GM19240 (cell line): ENCODE measurements around the gene TPCN2.
A peak's percentile ranks its signal among the peaks of the same experiment; 100 is the strongest.

Source experiments
- DNase-seq: peaks from one replicate; pipeline ENCODE4 v3.0.0; 2011; ENCODE audit warnings: low spot score; ENCODE audit not compliant: insufficient read length

TPCN2 gene

DNA sequence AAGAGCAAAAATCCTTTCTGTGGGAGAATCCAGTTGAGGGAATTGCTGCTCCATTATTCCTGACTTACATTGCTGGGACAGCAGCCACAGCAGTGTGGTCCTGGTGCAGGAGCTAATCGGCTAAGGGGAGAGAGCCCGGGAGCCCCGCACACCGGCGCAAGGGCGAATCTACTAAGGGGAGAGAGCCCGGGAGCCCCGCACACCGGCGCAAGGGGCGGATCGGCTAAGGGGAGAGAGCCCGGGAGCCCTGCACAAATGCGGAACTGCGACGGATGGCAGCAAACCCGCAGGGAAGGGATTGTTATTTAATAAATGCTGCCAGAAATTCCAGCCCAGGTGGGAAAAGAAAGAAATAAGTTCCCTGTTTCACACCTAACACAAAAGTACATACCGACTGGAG, 43.5 kb downstream of the TPCN2 start:
- no peak for DNase-seq

DNA sequence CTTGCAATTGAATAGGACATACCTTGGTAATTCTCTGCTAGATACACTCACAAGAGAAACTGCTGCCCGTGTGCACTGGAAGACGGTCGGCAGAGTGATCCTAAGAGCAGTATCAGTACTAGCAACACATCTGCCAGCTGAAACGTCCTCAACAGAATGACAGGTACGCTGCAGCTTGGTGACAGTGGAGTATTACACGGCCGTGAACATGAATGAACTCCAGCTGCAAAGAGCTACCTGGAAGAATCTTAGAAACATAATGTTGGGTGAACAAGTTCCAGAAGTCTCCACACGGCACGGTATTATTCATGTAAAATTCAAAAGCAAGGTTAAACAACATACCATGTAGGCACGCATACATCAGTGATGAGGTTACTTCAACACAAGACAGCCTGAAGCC, 44.4 kb downstream of the TPCN2 start:
- DNase-seq, result no peak

DNA sequence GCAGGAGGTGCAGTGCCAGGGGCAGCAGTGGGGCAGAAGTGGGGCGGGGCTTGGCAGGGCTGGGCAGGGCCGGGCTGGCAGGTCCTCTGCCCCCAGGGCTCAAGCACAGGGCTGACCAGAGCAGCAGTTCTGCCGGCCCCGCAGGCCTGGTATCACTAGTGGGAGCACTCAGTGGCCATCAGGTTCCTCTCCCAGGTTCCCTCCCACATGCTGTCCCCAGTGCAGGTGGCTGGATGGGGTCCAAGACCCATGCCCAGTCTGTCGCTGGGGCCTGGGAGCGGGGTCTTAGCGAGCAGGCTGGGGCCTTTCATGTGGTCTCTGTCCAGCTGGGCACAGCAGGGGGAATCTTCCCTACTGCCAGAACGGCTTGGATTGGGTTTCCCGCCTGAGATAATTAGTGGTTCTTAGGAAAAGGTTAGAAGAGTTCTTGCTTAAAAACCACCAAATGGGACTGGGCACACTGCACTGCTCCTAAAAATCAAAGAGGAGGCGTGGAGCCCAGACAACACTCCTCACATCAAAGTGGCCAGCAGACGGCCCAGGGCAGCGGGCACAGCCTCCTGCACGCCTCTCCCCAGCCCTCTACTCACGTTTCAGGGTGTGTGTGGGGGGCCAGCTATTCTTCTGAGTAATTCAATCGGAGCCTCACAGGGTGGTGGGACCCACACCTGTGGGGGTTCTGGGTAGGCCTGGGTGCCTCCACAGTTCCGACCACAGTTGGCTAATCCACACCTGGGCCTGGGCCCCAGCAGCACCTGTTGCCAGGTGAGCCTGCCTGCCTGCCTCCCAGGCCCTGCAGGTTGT, 45.6 kb downstream of the TPCN2 start:
- no peak for DNase-seq

DNA sequence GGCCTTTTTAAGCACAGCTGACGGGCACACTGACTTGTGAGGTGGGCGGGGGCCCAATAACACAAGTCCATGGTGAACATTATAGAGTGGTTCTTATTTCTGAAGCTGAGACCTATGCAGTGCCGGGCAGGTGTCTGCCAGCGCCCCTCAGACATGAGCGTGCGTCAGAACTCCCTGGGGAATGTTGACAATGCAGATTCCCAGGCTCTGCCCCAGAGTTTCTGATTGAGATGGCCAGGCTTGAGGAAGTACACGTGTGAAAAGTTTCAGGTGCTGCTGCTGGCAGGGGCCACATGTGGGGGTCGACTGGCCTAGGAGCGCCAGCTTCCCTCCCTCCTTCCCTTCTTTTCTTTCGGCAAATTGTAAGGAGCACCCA, 46.2 kb downstream of the TPCN2 start:
- DNase-seq, result no peak

DNA sequence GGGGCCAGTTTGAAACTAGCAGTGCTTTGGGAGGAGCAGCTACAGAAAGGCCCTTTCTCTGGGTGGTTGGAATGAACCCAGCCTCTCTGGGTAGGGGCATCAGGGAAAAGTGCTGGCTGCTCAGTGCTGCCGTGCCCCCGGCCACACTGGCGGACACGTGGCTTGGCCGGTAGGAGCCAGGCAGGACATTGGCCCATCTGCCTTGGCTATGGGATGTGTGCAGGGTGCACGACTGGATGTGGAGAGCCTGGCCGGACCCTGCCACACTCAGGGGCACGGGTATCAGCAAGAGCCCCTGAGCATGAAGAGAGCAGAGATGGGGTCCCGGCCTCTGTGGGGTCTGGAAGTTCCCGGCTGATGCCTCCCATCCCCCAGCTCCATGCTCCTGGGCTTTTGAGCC, 46.6 kb downstream of the TPCN2 start:
- no peak for DNase-seq

DNA sequence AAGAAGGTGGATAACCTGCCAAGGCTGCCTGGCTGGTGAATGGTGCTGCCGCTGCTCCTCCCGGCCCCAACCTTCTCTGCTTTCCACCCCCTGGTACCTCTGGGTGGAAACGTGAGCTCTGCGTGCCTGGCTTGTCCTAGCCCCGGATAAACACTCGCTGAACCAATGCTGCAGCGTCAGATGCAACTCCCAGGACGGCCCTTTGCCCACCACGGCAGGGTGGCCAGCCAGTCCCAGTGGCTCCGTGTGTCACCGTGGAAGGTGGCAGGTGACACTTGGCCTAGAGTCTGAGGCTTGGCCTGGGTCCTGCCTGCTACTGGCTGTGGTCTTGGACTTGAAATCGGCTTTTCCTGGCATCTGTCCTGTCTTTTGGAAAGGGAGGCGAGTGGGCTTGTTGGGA, 47.7 kb downstream of the TPCN2 start:
- no peak for DNase-seq

DNA sequence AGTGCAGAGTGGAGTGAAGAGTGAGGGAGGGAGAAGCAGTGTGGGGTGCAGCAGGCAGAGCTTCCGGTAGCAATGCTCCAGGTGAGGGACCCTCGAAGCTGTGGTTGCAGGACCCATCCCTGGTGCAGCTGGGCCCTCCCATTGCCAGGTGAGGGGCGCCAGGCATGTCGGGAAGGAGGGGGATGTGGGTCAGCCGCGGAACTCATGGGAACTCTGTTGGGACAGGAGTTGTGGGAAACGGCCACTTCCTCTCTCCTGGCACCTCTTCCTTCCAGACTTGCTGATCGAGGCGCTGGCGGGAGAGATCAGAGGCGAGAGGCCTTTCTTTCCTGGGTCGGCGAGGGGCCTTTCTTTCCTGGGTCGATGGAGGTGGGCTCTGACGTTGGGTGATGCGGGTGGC, 48.5 kb downstream of the TPCN2 start:
- no peak for DNase-seq

DNA sequence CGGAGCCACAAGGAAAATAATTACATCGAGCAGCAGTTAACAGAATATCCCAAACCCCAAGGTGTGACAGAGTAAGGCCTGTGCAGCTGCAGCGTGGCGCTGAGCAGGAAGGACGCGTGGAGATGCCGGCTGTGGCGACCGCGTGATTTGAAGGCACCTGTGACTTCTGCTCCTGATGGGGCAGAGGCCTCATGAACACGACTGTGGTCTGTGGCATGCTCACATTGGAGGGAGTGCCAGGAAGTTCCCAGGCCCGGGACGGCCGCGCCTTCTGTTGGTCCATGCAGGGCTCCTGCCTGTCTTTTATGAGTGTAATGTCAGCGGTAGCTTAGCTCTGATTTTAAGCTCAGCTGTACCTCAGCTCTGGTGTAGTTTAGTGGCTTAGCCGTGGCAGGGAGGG, 50.4 kb downstream of the TPCN2 start:
- no peak for DNase-seq

DNA sequence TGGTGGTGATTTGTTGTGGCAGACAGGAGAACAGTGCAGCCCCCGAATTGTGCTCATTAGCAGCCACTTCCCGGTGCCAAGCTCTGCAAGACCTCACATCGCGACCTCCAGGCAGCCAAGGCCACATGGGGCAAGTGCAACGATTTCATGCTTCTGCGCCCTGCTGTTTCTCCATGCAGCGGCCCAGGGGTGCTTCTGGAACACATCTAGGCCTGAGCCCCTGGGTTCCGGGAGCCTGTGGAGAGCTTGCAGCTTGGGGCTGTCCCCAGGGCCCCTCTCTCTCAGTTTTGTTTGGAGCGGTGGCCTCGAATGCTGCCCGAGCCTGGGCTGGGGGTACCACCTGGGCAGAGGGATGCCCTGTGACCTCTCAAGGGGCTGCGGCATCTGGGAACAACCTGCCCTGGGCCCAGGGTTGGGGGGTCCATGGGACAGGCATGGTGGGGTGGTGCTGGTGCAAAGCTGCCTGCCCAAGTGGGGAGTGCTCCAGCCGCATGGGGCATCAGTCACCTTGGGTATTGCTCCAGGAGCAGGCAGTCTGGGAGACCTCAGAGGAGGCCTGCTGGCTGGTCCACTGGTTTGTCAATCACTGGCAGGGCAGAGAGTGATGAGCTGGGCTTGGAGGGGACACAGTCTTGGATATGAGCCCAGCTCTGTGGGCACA, 51.9 kb downstream of the TPCN2 start:
- no peak for DNase-seq

DNA sequence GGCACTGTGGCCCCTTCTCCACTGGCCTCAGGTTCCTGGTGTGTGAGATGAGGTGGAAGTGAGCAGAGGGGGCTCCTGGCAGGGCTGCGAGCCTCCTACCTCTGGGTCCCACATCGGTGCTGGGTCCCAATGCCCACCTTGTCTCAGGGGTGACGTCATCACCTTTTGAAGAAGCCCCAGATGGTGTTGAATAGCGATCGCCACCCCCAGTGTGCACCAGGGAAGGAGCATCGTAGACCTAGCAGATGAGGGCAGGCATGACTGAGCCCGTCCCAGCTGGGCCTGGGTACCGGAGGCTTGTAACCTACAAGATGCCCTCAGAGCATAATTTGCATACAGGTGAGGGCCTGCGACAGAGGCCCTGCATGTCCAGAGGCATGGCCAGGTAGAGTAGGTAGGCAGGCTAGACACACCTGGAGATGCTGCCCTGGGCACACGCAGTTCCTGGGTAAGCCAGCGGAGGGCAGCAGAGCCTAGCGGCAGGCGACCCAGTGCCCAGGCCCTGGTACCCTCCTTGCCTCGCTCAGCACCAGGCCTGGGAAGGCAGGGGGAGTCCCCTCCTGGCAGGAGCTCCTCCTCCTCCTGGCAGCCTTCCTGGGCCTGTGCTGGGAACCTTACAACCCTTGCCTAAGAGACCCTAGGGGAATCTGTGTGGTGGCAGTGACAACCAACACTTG, 52.5 kb downstream of the TPCN2 start:
- DNase-seq, result peak; percentile 85

DNA sequence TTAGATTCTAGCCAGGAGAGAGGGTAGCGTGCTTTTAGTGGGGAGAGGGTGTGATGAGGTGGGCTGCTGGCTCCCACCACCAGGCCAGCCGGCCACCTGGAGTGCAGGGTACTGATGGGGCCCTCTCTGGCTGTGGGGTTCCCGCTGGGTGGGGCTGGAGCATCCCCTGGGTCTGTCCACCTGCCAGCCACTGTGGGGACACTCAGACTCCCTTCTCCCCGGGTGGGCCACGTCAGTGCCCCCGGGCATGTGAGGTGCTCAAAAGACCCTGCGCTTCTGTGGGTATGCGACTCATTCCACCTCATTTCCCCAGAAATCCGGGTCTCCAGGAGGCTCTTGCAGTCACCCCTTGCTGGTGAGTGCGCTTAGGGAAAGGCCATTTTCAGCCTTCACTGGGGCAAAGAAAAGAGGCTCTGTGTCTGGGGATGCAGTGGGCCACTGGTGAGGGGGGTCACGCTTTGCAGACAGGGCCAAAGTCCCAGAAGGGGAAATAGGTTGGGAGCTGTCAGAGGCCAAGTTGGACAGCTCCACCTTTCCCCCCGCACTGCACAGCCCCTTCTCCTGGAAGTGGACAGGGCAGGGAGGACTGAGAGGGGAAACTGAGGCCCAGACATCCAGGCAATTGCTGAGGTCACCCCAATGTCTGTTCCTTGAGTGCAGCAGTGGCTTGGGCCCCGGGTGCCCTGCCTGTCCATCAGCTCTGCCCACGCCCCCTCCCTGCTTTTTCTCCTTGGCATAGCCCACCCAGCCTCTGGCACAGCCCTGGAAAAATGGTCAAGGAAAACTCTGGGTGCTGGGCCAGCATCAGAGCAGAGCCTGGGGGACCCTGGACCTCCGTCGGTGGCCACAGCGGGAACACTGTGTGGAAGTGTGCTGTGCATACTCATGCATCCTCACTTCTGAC, 53.3 kb downstream of the TPCN2 start:
- DNase-seq, result no peak

DNA sequence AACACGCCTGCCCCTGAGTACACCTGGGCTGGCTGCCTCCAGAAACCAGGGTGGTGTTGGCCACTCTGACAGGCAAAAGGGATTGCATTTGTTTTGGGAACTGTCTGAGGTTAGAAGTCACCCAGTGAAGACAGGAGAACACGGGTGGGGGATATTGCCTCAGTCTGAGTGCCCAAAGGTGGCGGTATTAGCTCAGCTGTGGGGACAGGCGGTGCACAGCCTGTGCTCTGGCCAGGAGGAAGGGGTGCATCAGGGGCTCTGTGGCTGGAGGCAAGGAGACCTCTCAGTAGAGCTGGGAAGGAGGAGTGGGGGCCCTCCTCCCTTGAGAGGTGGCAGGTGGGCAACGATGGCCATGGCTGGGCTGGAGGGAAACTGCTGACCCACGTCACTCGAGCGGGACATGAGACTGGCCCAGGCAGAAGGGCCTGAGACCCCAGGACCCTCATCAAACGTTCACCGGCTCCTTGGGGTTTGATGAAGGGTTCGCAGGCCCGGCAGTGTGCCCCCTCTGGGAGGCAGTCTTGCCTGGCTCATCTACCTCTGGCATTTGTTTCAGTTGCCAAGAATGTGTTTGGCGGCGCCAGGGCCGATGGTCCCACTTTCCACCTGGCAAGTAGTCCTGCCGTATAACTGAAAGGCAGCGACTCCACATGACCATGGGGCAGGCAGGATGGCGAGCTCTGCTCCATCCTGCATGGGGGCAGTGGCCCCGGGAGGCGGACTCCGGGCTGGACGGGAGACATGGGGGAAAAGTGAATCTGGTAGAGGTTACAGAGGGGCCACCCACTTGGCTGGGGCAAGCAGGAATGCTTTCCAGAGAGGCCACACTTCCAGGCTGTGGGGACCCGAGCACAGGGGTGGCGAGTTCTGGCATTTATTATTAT, 54.2 kb downstream of the TPCN2 start:
- DNase-seq, result no peak

DNA sequence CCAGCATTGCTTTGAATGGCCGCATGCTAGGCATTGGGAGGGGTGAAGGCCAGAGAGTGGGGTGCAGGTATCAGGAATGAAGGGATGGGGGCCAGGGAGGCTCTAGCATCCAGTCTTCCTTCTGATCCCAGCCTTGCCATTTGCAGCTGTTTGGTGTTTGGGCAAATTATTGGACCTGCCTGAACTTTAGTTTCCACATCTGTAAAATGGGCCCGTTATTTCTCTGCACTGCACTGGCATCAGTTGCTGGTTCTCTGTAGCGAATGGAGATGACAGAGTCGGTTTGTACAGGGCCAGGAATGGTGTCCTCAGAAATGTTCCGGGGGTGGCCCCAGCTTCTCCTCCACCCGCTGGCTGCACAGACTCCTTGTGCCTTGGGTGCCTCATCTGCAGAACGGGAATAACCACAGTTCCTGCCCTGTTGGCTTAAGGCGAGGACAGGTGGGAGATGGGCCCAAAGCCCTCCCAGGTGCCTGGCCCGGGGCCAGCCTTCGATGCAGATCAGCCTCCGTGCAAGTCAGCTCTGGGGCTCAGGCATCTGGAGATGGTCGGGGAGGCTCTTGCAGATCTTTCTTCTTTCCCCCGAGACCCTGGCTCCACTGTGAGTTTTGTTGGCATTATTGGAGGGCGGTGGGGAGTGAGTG, 55.6 kb downstream of the TPCN2 start:
- DNase-seq, result no peak

DNA sequence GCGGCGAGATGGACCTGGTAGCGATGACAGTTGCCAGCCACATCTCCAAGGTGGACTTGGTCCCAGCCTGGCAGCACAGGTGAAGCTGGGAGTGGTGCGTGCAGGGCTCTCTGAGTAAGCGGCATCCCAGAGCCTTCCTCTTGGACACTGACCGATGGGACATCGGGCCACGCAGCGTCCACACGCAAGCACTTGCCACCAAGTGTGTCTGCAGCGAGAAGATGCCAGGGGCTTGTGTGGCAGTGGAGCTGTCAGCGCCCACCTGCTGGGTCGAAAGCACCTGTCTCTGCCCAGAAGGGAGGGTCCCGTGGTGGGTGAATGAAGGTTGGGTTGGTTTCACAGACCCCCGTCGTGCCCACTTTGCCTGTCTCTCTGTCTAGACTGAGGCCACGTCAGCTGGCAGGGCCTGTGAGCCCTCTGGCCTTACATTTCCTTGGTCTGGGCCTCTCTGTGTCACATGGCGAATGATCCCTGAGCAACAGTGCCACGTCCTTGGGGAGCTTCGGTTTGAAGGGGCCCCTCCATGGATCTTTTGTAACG, 56.2 kb downstream of the TPCN2 start:
- no peak for DNase-seq

DNA sequence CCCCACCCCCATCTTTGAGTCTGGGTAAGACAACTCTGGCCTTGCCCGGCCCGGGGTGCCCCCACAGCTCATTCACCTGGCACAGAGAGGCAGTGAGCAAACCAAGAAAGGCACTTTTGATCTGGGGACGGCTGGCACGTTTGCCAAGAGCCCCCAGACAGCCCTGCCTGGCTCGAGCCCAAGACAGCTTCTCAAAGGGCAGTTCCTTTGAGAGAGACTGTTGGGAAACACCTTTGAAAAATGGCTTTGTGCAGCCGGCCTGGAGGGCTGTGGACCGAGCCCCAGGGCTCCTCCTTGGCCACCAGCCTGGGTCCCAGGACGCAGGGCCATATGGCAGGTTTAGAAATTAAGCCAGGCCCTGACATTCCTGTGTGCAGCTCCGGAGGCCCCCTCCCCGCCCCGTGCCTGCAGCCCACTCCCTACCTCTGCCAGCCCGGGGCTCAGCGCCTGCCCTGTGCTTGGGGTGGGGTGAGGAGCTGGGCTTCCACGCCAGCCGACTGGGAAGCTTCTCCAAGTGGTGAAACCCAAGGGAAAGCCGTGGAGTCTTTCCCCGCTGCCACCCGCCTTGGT, 56.8 kb downstream of the TPCN2 start:
- no peak for DNase-seq

DNA sequence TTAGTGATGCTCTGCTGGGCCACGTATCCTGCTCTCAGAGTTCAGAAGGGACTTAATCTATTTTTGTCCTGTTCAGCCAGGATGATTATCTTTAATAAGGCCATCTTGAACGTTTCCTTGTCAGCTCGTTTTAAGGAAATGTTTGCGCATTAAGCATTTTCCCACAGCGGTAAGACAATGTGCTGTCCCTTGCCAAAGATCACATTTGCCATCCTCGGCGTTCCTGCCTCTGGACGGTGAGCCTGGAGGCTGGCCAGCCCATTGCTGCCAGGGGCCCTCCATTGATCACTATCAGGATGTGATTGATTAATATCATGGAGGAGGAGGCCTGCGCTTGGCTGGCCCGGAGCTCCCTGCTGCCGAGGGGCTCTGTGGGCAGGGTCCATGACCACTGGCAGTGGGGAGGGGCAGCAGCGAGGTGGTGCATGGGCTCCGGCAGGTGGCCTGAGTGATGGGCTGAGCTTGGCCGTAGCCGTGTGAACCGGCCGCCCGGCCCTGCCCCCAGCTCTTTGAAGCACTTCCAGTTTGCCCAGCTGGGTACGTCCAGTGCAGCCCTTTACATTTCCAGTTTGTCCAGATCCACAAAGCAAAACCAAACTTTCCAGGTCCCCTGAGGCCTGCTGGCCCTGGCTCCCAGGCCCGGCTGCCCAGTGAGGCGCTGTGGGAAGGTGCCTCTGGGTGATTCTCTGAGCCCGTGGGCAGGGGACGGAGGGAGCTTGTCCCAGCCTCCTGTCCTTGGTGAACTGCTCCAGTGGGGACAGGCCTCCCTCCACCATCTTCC, 57.5 kb downstream of the TPCN2 start:
- no peak for DNase-seq

DNA sequence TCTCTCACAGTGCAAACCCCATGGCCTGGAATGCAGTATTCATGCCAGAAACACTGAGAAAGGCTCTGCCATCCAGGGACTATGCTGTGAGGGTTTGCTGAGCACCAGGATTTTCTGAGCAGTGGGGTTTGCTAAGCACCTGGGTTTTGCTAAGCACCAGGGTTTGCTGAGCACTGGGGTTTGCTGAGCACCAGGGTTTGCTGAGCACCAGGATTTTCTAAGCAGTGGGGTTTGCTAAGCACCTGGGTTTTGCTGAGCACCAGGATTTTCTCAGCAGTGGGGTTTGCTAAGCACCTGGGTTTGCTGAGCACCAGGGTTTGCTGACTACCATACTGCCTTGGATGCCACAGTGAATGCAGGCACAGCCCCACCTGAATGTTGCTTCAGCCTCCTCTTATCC, 58.7 kb downstream of the TPCN2 start:
- no peak for DNase-seq

DNA sequence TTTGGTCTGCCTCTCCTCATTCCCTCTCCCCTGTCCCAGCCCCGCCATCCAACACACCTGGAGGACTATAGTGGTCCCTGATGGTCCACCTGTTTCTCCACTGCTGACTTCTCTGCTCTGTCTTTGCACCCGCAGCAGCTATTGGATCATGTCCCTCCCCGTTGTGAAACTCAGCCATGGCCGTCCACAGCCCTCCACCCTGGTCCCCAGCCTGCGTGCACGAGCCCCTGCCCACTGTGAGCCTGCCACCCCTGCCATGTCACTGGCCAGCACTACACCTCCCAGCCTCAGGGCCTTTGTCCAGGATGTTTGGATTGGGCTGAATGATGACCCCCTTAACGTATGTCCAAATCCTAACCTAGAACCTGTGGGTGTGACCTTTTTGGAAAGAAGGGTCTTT, 59.3 kb downstream of the TPCN2 start:
- DNase-seq, result no peak

DNA sequence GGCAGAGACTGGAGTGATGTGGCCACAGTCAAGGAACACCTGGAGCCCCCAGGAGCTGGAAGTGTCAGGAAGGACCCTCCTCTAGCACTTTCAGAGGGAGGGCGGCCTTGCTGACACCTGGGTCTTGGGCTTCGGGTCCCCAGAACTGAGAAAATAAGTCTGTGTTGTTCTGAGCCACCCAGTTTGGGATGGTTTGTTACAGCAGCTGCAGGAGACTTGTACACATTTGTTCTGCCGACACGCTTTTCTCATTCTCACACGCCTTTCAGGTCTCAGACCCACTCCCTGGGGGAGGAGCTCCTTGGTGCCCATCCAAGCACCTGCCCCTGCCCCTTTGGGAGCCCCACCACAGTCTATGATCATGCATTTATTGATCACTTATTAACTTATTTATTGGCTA, 59.8 kb downstream of the TPCN2 start:
- no peak for DNase-seq
